Esophagus squamous epithelium (tissue), 5 donors: ENCODE results near the gene CHEK2. TPM values are rescaled to one million over a fixed set of nuclear protein-coding genes. Genes with fewer than 3 reads are reported as not detected.
"Not testable (repeated sequence)": the region's sequence is repeated elsewhere in the genome, so short reads cannot be mapped to it uniquely, and the experiment has no call there.

Experiments
- DNase-seq: peaks from one replicate; lab custom pipeline; 2025; lab: John Stamatoyannopoulos, UW
- H3K27ac ChIP-seq, 4 donors: fragments of 200-600 bp; sonication (generic); one replicate each; pipeline ENCODE4 v1.5.1; 2016 to 2019; ENCODE audit warnings: mild to moderate bottlenecking in 1 of 4
- H3K27me3 ChIP-seq, 4 donors: fragments of 200-600 bp; sonication (generic); 1 replicate in 3 of 4; 2 replicates in 1 of 4; pipeline versions ENCODE4 v1.5.1 to v1.6.0; 2017 to 2021; ENCODE audit warnings: antibody characterized with exemption in 1 of 4
- H3K36me3 ChIP-seq, 3 donors: fragments of 200-600 bp; sonication (generic); one replicate each; pipeline ENCODE4 v1.5.1; 2016 to 2019
- H3K4me1 ChIP-seq, 3 donors: fragments of 200-600 bp; sonication (generic); one replicate each; pipeline ENCODE4 v1.5.1; 2017 to 2019
- H3K4me3 ChIP-seq, 4 donors: fragments of 200-600 bp; sonication (generic); 1 replicate in 3 of 4; 2 replicates in 1 of 4; pipeline ENCODE4 v1.5.1; 2016 to 2019; ENCODE audit warnings: mild to moderate bottlenecking in 2 of 4, moderate library complexity in 1 of 4
- H3K9me3 ChIP-seq, 3 donors: fragments of 200-600 bp; sonication (generic); one replicate each; pipeline ENCODE4 v1.5.1; 2016 to 2019
- POLR2A ChIP-seq, 4 donors: fragments of 450-650 bp; IDR thresholded peaks; one replicate each; pipeline ENCODE4 v1.6.1; 2017; ENCODE audit warnings: antibody characterized with exemption in 4 of 4, mild to moderate bottlenecking in 4 of 4, moderate library complexity in 3 of 4
- WGBS, 2 donors: methylation state at CpG; one replicate each; pipeline ENCODE4 v1.1.5; 2018; 5-methylcytosine and 5-hydroxymethylcytosine counted together
- intact Hi-C: fragments of 100-400 bp; cut with DNase I; formaldehyde crosslinking; loops from one replicate; pipeline ENCODE4 v1.15.0; 2022
- total RNA-seq, 4 donors: library from RNA; depleted of rRNA; stranded (reverse); fragments of >200 nt; gene quantifications; one replicate each; pipeline ENCODE4 v1.1.0, GENCODE V29; 2016
- TF ChIP-seq, protein P1 (sequence below), 6 experiments: fragments of 450-650 bp in 4 of 6; fragments of 200-600 bp in 2 of 6; sonication (generic) in 2 of 6; IDR thresholded peaks; one replicate each; pipeline ENCODE4 v1.5.1; 2016 to 2019; ENCODE audit warnings: antibody characterized with exemption in 6 of 6, mild to moderate bottlenecking in 4 of 6, moderate library complexity in 4 of 6
- donor health status: DM: yes; HTN: yes; CAD: no.

The CHEK2 gene
- total RNA-seq, 4 donors from 2014 or later = 6.6 to 17.4 (median 11.2) TPM

GRCh38 chr22:28710576-28711191 lies 30.9 kb downstream of the CHEK2 start:
- 58 to 65% methylated on average over 3 of the region's 3 CpGs for WGBS, 2 donors
- DNase-seq = no peak
- intact Hi-C loops = no loop called here
- Histone ChIP-seq H3K4me1 (peaks cover 0 to 18% (median 3%) of the 10 kb centered on the region in 3 donors), H3K27me3 (no peaks in the 10 kb centered on the region), H3K9me3 (no peaks in the 10 kb centered on the region), H3K27ac (peak overlapping the region in 3 of 4 donors; percentile 8 to 69 (median 50)), H3K4me3 (no peak overlapping the region), H3K36me3 (peaks cover 0 to 15% (median 0%) of the 10 kb centered on the region in 3 donors)
- TF ChIP-seq POLR2A (IDR thresholded peaks at IDR 0.05) = no peak
- TF ChIP-seq, protein P1, sequence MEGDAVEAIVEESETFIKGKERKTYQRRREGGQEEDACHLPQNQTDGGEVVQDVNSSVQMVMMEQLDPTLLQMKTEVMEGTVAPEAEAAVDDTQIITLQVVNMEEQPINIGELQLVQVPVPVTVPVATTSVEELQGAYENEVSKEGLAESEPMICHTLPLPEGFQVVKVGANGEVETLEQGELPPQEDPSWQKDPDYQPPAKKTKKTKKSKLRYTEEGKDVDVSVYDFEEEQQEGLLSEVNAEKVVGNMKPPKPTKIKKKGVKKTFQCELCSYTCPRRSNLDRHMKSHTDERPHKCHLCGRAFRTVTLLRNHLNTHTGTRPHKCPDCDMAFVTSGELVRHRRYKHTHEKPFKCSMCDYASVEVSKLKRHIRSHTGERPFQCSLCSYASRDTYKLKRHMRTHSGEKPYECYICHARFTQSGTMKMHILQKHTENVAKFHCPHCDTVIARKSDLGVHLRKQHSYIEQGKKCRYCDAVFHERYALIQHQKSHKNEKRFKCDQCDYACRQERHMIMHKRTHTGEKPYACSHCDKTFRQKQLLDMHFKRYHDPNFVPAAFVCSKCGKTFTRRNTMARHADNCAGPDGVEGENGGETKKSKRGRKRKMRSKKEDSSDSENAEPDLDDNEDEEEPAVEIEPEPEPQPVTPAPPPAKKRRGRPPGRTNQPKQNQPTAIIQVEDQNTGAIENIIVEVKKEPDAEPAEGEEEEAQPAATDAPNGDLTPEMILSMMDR (IDR thresholded peaks at IDR 0.05) = no peak

DNA sequence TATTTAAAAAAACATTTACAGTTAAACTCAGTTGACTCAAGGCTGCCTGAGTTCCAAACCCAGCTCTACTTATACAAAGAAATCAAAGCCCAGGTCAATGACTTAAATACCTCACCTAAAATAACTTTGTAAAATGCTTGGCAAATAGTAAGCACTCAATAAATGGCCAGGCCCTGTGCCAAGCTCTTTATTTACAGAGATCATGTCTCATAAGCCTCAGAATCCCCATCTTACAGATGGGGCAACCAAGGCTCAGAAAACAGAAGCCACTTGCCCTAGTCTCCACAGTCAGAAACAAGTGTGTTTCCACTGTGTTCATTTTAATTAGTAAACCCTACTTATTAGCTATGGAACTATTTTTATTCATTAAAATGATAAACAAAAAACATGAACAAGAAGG lies 31.5 kb downstream of the CHEK2 start:
- intact Hi-C loops = no loop called here
- no peak for DNase-seq

DNA sequence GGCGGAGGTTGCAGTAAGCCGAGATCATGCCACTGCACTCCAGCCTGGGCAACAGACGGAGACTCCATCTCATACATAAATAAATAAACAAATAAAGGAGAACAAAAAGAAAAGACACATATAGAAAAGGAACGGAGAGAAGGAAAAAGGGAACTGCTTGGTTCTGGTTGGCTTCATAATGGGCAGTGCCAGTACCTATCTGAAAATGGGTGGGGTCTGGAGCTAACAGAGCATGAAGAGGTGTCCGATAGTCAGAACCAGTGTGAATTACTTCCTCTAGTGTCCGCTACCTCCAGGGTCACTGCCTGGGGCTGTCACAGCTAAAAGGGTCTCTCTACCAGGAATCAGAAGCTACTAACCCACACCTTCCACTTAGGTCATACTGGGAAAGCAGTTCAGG lies 34.8 kb downstream of the CHEK2 start:
- Histone ChIP-seq H3K27me3 (no peaks in the 10 kb centered on the region), H3K9me3 (no peaks in the 10 kb centered on the region), H3K4me3 (no peak overlapping the region), H3K27ac (no peak overlapping the region), H3K4me1 (peaks cover 0 to 18% (median 3%) of the 10 kb centered on the region in 3 donors), H3K36me3 (peaks cover 0 to 18% (median 0%) of the 10 kb centered on the region in 3 donors)
- 84 to 98% methylated on average over 6 of the region's 6 CpGs for WGBS, 2 donors
- TF ChIP-seq POLR2A (IDR thresholded peaks at IDR 0.05) = no peak
- TF ChIP-seq, protein P1 (IDR thresholded peaks at IDR 0.05) = no peak
- intact Hi-C loops = no loop called here
- DNase-seq = no peak

More for the DNA sequence above, 31.5 kb downstream of the CHEK2 start:
- H3K36me3 ChIP-seq = peaks cover 0 to 18% (median 0%) of the 10 kb centered on the region in 3 donors
- peaks cover 0 to 18% (median 3%) of the 10 kb centered on the region in 3 donors for H3K4me1 ChIP-seq
- no peaks in the 10 kb centered on the region for H3K27me3 ChIP-seq
- no peak overlapping the region for H3K4me3 ChIP-seq
- TF ChIP-seq, protein P1 (IDR thresholded peaks at IDR 0.05) = no peak
- TF ChIP-seq POLR2A (IDR thresholded peaks at IDR 0.05) = no peak
- H3K9me3 ChIP-seq = no peaks in the 10 kb centered on the region
- H3K27ac ChIP-seq = peak overlapping the region in 3 of 4 donors; percentile 8 to 69 (median 26)

- no peak for TF ChIP-seq POLR2A (IDR thresholded peaks at IDR 0.05)
- TF ChIP-seq, protein P1 (IDR thresholded peaks at IDR 0.05) = no peak
- no peaks in the 10 kb centered on the region for H3K27me3 ChIP-seq
- DNase-seq = no peak
- no peaks in the 10 kb centered on the region for H3K9me3 ChIP-seq
- no peak overlapping the region for H3K27ac ChIP-seq
- H3K36me3 ChIP-seq = peaks cover 0 to 27% (median 0%) of the 10 kb centered on the region in 3 donors
- intact Hi-C loops = no loop called here
- no peaks in the 10 kb centered on the region for H3K4me1 ChIP-seq
- no peak overlapping the region for H3K4me3 ChIP-seq
These were observed 38.2 kb downstream of the CHEK2 start for GRCh38 chr22:28703436-28703835.

GRCh38 chr22:28702891-28703290 lies 38.7 kb downstream of the CHEK2 start:
- Histone ChIP-seq H3K9me3 (no peaks in the 10 kb centered on the region), H3K4me3 (no peak overlapping the region), H3K27ac (no peak overlapping the region), H3K27me3 (no peaks in the 10 kb centered on the region), H3K36me3 (peaks cover 0 to 29% (median 0%) of the 10 kb centered on the region in 3 donors), H3K4me1 (no peaks in the 10 kb centered on the region)
- TF ChIP-seq, protein P1 (IDR thresholded peaks at IDR 0.05) = no peak
- TF ChIP-seq POLR2A (IDR thresholded peaks at IDR 0.05) = no peak
- DNase-seq = no peak
- WGBS, 2 donors = 90 to 93% methylated on average over 2 of the region's 2 CpGs
- intact Hi-C loops = no loop called here

- DNase-seq, H3K9me3 ChIP-seq, H3K27me3 ChIP-seq, H3K4me3 ChIP-seq, H3K27ac ChIP-seq, intact Hi-C loops, H3K4me1 ChIP-seq: not testable (repeated sequence)
- peaks cover 0 to 26% (median 0%) of the 10 kb centered on the region in 3 donors for H3K36me3 ChIP-seq
- WGBS, 2 donors = 94 to 95% methylated on average over 6 of the region's 6 CpGs
These were observed 48.4 kb downstream of the CHEK2 start for GRCh38 chr22:28693041-28693760.

GRCh38 chr22:28689796-28690195 lies 51.8 kb downstream of the CHEK2 start:
- H3K4me3 ChIP-seq, H3K4me1 ChIP-seq, H3K27me3 ChIP-seq, H3K27ac ChIP-seq, intact Hi-C loops, H3K9me3 ChIP-seq, DNase-seq: not testable (repeated sequence)
- H3K36me3 ChIP-seq = peaks cover 0 to 17% (median 0%) of the 10 kb centered on the region in 3 donors
- 77 to 88% methylated on average over 2 of the region's 2 CpGs for WGBS, 2 donors
